HG02763 (cell line): ENCODE measurements around the gene SEC16A.

Source experiments
- ATAC-seq: cut with Tn5 transposase; IDR thresholded peaks from one replicate; pipeline ENCODE4 v1.9.1; 2021; ENCODE audit warnings: mild to moderate bottlenecking, moderate library complexity; ENCODE audit not compliant: unreplicated experiment

Gene SEC16A

GRCh38 chr9:136465500-136466154 lies 17.2 kb downstream of the SEC16A start:
- ATAC-seq: no peak

- no peak for ATAC-seq
These were observed 18.6 kb downstream of the SEC16A start for GRCh38 chr9:136464241-136464640.

- no peak for ATAC-seq
These were observed 19.3 kb downstream of the SEC16A start for GRCh38 chr9:136463578-136463977.

DNA sequence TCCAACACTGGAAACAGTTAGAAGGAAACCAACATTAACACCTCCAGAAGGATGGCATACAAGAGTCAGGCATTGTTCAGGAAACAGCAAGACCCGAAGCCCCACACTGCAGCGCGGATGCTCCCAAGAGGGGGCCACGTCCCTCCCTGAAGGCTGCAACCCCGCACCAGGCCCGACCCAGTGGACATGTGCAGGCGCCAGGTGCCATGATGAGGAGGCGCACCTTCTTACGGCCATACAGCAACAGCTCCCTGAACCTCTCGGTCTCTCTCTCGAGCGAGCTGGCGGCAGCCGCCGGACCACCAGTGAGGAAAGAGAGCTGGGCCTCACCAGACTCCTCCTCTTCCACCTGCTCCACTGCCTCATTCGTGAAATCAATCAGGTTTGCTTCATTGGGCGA lies 20.2 kb downstream of the SEC16A start:
- ATAC-seq: no peak

- ATAC-seq: no peak
These were observed 22.0 kb downstream of the SEC16A start for GRCh38 chr9:136460772-136461325.

DNA sequence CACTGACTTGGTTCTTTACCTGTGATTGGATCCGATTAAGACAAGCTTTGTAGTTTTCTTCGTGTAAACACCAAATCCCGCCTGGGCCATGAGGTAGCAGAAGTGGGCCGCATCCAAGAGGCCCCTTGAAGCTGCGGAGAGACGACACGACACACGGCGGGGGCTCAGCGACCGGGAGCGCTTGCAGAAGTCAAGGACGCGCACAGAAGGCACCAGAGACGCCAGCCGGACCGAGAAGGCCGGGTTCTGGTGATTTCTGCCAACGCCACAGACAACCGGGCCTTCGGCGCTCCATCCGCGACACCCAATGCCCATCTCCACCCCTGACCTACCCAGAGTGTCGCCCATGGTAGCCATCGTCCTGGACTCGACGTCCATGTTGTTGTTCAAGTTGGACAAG lies 23.4 kb downstream of the SEC16A start:
- no peak for ATAC-seq

GRCh38 chr9:136457326-136457725 lies 25.5 kb downstream of the SEC16A start:
- no peak for ATAC-seq

GRCh38 chr9:136456258-136456657 lies 26.6 kb downstream of the SEC16A start:
- no peak for ATAC-seq

DNA sequence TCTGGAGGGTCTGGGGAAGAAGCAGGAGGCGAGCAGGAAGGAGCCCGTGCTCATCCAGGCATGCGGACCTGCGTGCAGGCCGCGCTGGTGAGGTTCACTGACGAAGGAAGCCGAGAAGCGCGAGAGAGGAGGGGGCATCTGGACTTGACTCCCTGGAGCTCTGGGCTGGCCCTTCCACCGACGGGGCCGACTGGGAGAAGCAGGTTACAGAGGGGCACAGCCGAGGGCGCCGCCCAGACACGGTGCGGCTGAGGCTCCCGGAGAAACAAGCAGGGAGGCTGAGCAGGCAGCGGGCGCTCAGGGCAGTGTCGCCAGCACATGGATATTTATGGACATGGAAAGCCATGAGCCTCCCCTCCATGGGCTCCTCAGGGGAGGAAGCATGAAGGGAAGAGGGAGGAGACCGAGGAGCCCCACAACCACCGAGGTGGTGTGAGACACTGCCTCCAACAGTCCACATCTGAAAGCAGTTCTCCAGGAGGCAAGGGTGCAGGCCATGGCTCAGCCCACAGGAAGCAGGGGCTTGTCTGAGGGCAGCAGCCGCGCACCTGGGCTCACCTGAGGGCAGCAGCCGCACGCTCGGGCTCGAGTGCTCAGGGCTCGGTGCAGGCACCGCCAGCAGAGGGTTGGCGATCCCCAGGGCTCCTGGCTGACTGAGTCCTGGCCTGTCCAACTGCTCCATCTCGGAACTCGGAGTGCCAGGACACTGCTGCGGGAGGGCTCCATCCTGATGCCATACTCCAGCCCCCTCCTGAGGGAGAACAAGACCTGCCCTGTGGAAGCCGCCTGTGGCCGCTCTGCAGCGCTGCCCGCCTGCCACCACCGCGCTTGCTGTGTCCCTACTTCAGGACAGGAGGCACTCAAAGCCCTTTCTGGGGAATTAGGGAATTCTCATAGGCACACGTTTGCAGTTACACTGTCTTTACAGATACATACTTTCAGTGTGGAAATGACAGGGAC lies 27.5 kb downstream of the SEC16A start:
- no peak for ATAC-seq

DNA sequence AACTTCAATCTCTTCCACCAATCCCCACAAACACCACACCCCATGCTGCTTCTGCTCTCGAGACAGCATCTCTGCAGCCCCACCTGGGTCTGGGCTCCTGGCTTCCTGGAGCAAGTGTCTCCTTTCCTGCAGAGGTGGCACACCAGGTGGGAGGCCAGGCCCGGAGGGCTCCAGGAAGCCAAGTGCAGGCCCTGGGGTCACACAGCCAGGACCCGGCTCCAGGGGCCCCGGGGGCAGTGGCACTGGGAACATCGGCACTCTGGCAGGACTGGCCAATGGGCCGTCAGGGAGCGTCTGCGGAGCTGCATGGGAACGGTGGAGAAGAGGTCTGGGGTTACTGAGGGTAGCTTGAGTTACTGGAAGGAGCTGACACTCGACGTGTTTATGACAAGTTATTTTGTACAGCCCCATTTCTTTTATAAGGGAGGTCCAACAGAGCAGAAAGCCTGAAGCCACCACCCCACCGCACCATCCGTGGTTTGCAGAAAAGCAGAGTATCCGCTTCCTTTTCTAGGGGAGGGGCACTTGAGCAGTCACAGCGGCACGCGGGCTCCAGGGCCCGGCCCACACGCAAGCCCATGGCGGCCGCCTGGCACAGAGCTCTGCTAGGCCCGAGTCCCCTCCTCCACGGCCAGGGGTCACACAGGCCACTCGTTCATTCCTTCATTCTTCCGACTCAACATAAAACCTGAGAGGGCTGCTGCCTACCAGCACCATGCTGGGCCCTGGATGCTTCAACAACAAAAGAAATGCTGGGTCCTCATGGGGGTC lies 28.6 kb downstream of the SEC16A start:
- ATAC-seq: no peak

DNA sequence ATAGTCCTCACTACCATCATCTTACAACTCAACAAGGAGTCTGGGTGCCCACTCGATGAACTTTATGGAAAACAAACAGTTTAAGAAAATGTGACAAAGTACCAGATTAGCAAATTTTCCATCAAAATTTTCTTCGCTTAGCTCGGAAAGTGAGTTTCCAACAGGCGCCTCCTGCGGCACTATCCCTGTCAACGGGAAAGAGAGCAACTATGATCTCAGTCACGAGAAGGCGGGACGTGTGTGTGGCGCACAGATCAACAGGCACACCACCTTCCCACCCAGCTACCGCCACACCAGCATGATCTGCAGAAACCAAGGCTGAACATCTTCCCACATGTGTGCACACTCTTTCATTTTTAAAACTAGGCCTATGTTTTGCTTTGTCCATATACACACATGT lies 29.5 kb downstream of the SEC16A start:
- ATAC-seq: no peak

DNA sequence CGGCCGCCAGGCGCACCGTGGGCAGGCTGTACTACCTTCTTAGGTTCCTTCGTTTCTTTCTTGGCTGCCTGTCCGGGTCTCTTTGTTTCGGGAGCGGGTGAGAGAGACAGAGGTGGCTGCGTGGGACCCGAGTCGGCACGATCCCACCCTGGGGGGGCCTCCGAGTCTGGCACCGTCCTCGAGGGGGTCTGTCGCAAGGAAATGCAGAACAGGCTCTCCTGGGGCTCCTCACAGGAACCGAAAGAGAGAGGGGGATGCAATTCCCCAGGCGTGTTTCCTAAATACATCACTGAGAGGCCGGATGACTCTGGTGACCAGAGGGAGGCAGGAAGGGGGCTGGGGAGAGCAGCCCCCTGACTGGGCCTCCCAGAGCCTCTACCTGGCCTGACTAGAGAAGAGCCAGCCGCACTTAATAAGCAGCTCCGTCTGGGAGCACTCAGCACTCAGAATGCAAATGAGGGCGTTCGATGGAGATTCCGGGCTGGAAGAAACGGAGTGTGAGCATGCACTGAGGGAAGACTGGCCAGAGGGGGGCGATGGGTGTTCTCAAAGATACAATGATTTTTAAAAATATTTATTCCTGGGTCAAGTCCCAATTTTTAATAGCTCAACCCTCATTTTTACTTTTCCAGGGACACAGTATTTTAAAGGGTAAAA lies 31.5 kb downstream of the SEC16A start:
- ATAC-seq: no peak

DNA sequence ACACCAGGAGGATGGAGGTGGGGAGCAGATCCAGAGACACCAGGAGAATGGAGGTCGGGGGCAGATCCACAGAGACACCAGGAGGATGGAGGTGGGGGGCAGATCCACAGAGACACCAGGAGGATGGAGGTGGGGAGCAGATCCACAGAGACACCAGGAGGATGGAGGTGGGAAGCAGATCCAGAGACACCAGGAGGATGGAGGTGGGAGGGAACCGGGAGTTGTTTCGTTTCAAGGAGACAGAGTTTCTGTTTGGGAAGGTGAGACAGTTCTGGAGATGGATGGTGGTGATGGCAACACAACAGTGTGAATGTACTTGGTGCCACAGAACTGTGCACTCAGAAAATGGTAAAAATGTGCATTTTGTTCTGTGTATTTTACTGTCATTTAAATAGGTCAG lies 34.2 kb downstream of the SEC16A start:
- ATAC-seq: no peak

GRCh38 chr9:136447173-136447778 lies 35.6 kb downstream of the SEC16A start:
- no peak for ATAC-seq

DNA sequence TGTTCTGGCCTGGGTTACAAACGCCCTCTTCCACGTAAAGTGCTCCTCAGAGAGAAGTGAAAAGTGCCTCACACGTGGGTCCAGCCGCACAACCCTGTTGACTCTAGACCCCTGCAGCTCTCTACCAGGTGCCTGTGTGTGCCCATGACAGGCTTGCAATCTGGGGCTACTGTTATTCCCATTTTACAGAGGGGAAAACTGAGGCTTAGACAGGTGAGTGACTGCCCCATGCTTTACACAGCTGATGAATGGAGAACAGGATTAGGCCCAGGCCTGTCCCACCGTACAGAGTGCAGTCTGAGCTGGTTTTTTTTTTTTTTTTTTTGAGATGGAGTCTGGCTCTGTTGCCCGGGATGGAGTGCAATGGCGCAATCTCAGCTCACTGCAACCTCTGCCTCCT lies 37.0 kb downstream of the SEC16A start:
- no peak for ATAC-seq

GRCh38 chr9:136444102-136444501 lies 38.7 kb downstream of the SEC16A start:
- no peak for ATAC-seq

GRCh38 chr9:136443687-136444086 lies 39.2 kb downstream of the SEC16A start:
- no peak for ATAC-seq

DNA sequence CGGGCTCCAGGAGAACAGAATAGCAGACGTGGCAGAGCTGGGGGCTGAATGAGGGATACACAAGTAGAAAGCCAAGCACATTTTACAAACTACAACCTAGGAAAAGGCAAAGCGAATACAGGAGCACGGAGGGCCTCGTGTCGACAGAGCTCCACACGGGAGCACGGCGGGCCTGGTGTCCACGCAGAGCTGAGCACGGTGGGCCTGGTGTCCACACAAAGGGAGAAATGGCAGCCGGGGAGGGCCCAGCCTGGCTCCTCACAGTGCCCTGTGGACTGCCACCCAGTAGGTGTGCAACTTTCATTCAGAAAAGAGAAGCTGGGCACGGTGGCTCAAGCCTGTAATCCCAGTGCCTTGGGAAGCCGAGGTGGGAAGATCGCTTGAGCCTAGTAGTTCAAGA lies 39.8 kb downstream of the SEC16A start:
- no peak for ATAC-seq

- no peak for ATAC-seq
These were observed 40.6 kb downstream of the SEC16A start for GRCh38 chr9:136442265-136442664.

GRCh38 chr9:136441681-136442245 lies 41.1 kb downstream of the SEC16A start:
- ATAC-seq: no peak
